T-helper 1 cell treated with Interleukin-12 subunit alpha and Interleukin-12 subunit beta and Interleukin-4 antibody, amounts not matched to agents 30 ng/mL and 1 ng/mL, for 36 hours (primary cell): ENCODE data around the gene ELOVL5. TPM values are rescaled to one million over a fixed set of nuclear protein-coding genes. Genes with fewer than 3 reads are reported as not detected.
"Not testable (repeated sequence)": the region's sequence is repeated elsewhere in the genome, so short reads cannot be mapped to it uniquely, and the experiment has no call there.

Source experiments
- intact Hi-C: fragments of 100-400 bp; cut with micrococcal nuclease; formaldehyde crosslinking; loops from one replicate; pipeline ENCODE4 v1.15.1; 2024
- total RNA-seq: library from RNA; stranded (reverse); gene quantifications from 2 replicates; pipeline ENCODE4 v1.2.3, GENCODE V29; 2022

ELOVL5 gene
- total RNA-seq, 1 donor from 2014 or later = 139 TPM

GRCh38 chr6:53333439-53334408 lies 15.0 kb downstream of the ELOVL5 start:
- intact Hi-C loops = loop anchor here (2.0 to 10.0 kb wide), 2 partner anchors 669 to 943 kb away; no protein-coding TSS in a partner anchor

- intact Hi-C loops = loop anchor here (10.0 kb wide), 1 partner anchor 667 kb away; no protein-coding TSS in a partner anchor
Observed at GRCh38 chr6:53331678-53332077, 17.1 kb downstream of the ELOVL5 start.

- intact Hi-C loops = loop anchor here (1.0 to 10.0 kb wide), 2 partner anchors 8 to 665 kb away; no protein-coding TSS in a partner anchor
Observed at GRCh38 chr6:53330137-53330536, 18.6 kb downstream of the ELOVL5 start.

GRCh38 chr6:53328375-53328774 lies 20.4 kb downstream of the ELOVL5 start:
- intact Hi-C loops = no loop called here

GRCh38 chr6:53327017-53327395 lies 21.7 kb downstream of the ELOVL5 start:
- intact Hi-C loops = no loop called here

GRCh38 chr6:53326372-53327016 lies 22.3 kb downstream of the ELOVL5 start:
- intact Hi-C loops = no loop called here

GRCh38 chr6:53325785-53326184 lies 23.0 kb downstream of the ELOVL5 start:
- intact Hi-C loops = no loop called here

GRCh38 chr6:53322188-53323029 lies 26.3 kb downstream of the ELOVL5 start:
- intact Hi-C loops = no loop called here

GRCh38 chr6:53321701-53322100 lies 27.0 kb downstream of the ELOVL5 start:
- intact Hi-C loops = no loop called here

GRCh38 chr6:53320964-53321363 lies 27.8 kb downstream of the ELOVL5 start:
- intact Hi-C loops = loop anchor here (1.0 kb wide), 1 partner anchor 11 kb away; no protein-coding TSS in a partner anchor

GRCh38 chr6:53318429-53318828 lies 30.3 kb downstream of the ELOVL5 start:
- intact Hi-C loops = no loop called here

GRCh38 chr6:53317861-53318260 lies 30.9 kb downstream of the ELOVL5 start:
- intact Hi-C loops = no loop called here

- intact Hi-C loops = not testable (repeated sequence)
Observed at GRCh38 chr6:53317299-53317698, 31.5 kb downstream of the ELOVL5 start.

- intact Hi-C loops = no loop called here
Observed at GRCh38 chr6:53316142-53316541, 32.6 kb downstream of the ELOVL5 start.

GRCh38 chr6:53315086-53315724 lies 33.5 kb downstream of the ELOVL5 start:
- intact Hi-C loops = no loop called here

GRCh38 chr6:53313784-53314400 lies 34.9 kb downstream of the ELOVL5 start:
- intact Hi-C loops = no loop called here

- intact Hi-C loops = loop anchor here (1.0 kb wide), 1 partner anchor 9 kb away; no protein-coding TSS in a partner anchor
Observed at GRCh38 chr6:53312355-53312754, 36.4 kb downstream of the ELOVL5 start.

- intact Hi-C loops = no loop called here
Observed at GRCh38 chr6:53311586-53311935, 37.2 kb downstream of the ELOVL5 start.

- intact Hi-C loops = loop anchor here (1.0 kb wide), 1 partner anchor 9 kb away; no protein-coding TSS in a partner anchor
Observed at GRCh38 chr6:53310771-53311585, 37.8 kb downstream of the ELOVL5 start.
